CD4-positive, alpha-beta T cell (primary cell): ENCODE measurements around the gene FAM163B. TPM values are rescaled to one million over a fixed set of nuclear protein-coding genes. Genes with fewer than 3 reads are reported as not detected.
A peak's percentile ranks its signal among the peaks of the same experiment; 100 is the strongest.

Source experiments
- ATAC-seq: fragments of 200-7000 bp; cut with Tn5 transposase; one replicate; pipeline ENCODE4 v1.10.0; 2022; ENCODE audit warnings: mild to moderate bottlenecking; ENCODE audit not compliant: poor library complexity
- CTCF ChIA-PET: fragments of 350-600 bp; sonication (Branson Sonifier 250); formaldehyde crosslinking; loops from one replicate; lab custom pipeline; 2021; ENCODE audit warnings: antibody characterized with exemption, inconsistent platforms; lab: Charles Lee
- POLR2A ChIA-PET: fragments of 350-600 bp; sonication (Branson Sonifier 250); formaldehyde crosslinking; loops from one replicate; lab custom pipeline; 2021; ENCODE audit warnings: antibody characterized with exemption, inconsistent platforms; lab: Charles Lee
- DNase-seq, 14 experiments: peaks; one replicate each; pipeline ENCODE4 v3.0.0-alpha.2; 2013 to 2020; ENCODE audit warnings: mixed read lengths in 2 of 14
- H3K27ac ChIP-seq, 2 donors: one replicate each; pipeline versions ENCODE4 v1.5.1 to v1.7.0; 2013; ENCODE audit warnings: low read length in 2 of 2, low read depth in 1 of 2, mild to moderate bottlenecking in 1 of 2
- H3K27me3 ChIP-seq, 2 experiments: 1 replicate in 1 of 2; 2 replicates in 1 of 2; pipeline versions ENCODE4 v1.6.1 to v1.7.0; 2013; ENCODE audit warnings: low read length in 2 of 2, control low read depth in 1 of 2, mild to moderate bottlenecking in 1 of 2, moderate library complexity in 1 of 2; ENCODE audit not compliant: insufficient read depth in 2 of 2, control insufficient read depth in 1 of 2
- H3K36me3 ChIP-seq: one replicate; pipeline ENCODE4 v1.6.1; 2013; ENCODE audit warnings: low read length, control low read depth; ENCODE audit not compliant: insufficient read depth
- H3K4me1 ChIP-seq: one replicate; pipeline ENCODE4 v1.6.1; 2013; ENCODE audit warnings: low read length, control low read depth; ENCODE audit not compliant: insufficient read depth
- H3K4me3 ChIP-seq: one replicate; pipeline ENCODE4 v1.5.1; 2013; ENCODE audit warnings: mild to moderate bottlenecking, low read length, moderate library complexity
- H3K9me3 ChIP-seq, 2 experiments: 1 replicate in 1 of 2; 2 replicates in 1 of 2; pipeline versions ENCODE4 v1.6.1 to v1.7.0; 2013; ENCODE audit warnings: low read length in 2 of 2, mild to moderate bottlenecking in 2 of 2, control low read depth in 1 of 2, moderate library complexity in 1 of 2; ENCODE audit not compliant: control insufficient read depth in 1 of 2, insufficient read depth in 1 of 2
- H3K27ac Mint-ChIP-seq: one replicate; pipeline ENCODE4 v1.8.0; 2020; ENCODE audit warnings: mixed read lengths
- H3K27me3 Mint-ChIP-seq: one replicate; pipeline ENCODE4 v1.8.0; 2021; ENCODE audit warnings: mixed read lengths
- H3K36me3 Mint-ChIP-seq: one replicate; pipeline ENCODE4 v1.8.0; 2021; ENCODE audit warnings: low read depth, mixed read lengths
- H3K4me1 Mint-ChIP-seq: one replicate; pipeline ENCODE4 v1.8.0; 2021; ENCODE audit warnings: low read depth, mixed read lengths
- H3K4me3 Mint-ChIP-seq: one replicate; pipeline ENCODE4 v1.8.0; 2020; ENCODE audit warnings: mild to moderate bottlenecking, mixed read lengths
- H3K9me3 Mint-ChIP-seq: one replicate; pipeline ENCODE4 v1.8.0; 2020; ENCODE audit warnings: mixed read lengths
- CTCF ChIP-seq: fragments of 200-600 bp; IDR thresholded peaks from one replicate; pipeline ENCODE4 v1.8.0; 2022; ENCODE audit warnings: antibody characterized with exemption, mild to moderate bottlenecking
- intact Hi-C, 2 experiments: fragments of 100-400 bp; cut with DNase I in 1 of 2; cut with micrococcal nuclease in 1 of 2; formaldehyde crosslinking; loops; one replicate each; pipeline versions ENCODE4 v1.15.1 to v1.9.0; 2023 to 2025; cut with DNase I, micrococcal nuclease
- total RNA-seq, 174 experiments: library from RNA in 2 of 174; stranded (reverse) in 2 of 174; gene quantifications; one replicate each; pipeline ENCODE4 v1.2.3 and lab custom pipeline; 2021 to 2026

The FAM163B gene
- total RNA-seq, 2 experiments from 2014 or later = not detected

- H3K4me1 ChIP-seq = no peaks in the 10 kb centered on the region
Measured at GRCh38 chr9:133649194-133649593, 40.0 kb upstream of the FAM163B start.

DNA sequence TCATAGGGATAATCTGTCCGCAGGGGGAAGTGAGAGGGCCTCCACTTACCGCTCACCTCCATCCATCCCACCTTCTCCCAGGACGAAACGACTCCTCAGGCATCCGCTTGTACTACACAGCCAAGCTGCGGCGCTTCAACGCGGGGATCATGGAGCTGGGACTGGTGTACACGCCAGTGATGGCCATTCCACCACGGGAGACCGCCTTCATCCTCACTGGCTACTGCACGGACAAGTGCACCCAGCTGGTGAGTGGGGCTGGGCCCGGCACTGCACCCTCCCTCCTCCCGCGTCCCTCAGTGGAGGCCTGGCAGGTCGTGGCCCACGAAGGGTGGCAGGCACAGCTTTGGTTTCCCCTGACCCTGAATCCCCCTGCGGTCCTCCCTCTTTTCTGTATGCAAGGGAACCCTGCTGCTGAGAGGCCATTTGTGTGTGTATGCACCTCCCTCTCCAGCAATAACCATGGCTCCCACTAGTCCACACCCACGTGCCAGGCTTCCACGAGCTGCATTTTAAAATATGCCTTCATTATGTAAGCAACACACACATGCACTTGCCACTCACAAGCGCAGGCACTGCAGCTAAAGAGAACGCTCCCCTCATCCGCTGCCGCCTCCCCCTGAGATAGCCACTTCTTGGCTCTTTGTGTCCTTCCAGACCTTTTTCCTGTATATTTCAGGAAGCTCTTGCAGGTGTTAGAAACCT, 38.7 kb upstream of the FAM163B start:
- Mint-ChIP-seq H3K9me3 (no peaks in the 10 kb centered on the region), H3K4me3 (no peak overlapping the region), H3K36me3 (no peaks in the 10 kb centered on the region), H3K27ac (no peak overlapping the region), H3K4me1 (peaks cover 6% of the 10 kb centered on the region), H3K27me3 (peaks cover 6% of the 10 kb centered on the region)
- POLR2A ChIA-PET = interaction anchor here (1.4 kb wide), 1 partner anchor 8 kb away, joined by 5 read pairs; no protein-coding TSS in a partner anchor
- H3K27ac ChIP-seq = no peak overlapping the region
- no peak for DNase-seq
- H3K9me3 ChIP-seq = peaks cover 0 to 11% of the 10 kb centered on the region in 2 experiments
- ATAC-seq = no peak
- no peak for TF ChIP-seq CTCF
- H3K36me3 ChIP-seq = no peaks in the 10 kb centered on the region
- no peak overlapping the region for H3K4me3 ChIP-seq
- H3K4me1 ChIP-seq = no peaks in the 10 kb centered on the region
- CTCF ChIA-PET = no interaction called here
- intact Hi-C loops = no loop called here
- peaks cover 0 to 9% of the 10 kb centered on the region in 2 experiments for H3K27me3 ChIP-seq

More at GRCh38 chr9:133649194-133649593, 40.0 kb upstream of the FAM163B start:
- CTCF ChIA-PET = no interaction called here
- Histone ChIP-seq H3K27me3 (peaks cover 0 to 10% of the 10 kb centered on the region in 2 experiments), H3K4me3 (no peak overlapping the region), H3K27ac (no peak overlapping the region), H3K9me3 (peaks cover 0 to 11% of the 10 kb centered on the region in 2 experiments), H3K36me3 (no peaks in the 10 kb centered on the region)
- Mint-ChIP-seq H3K4me1 (peaks cover 6% of the 10 kb centered on the region), H3K4me3 (no peak overlapping the region), H3K27ac (no peak overlapping the region), H3K27me3 (peaks cover 6% of the 10 kb centered on the region), H3K36me3 (no peaks in the 10 kb centered on the region), H3K9me3 (no peaks in the 10 kb centered on the region)
- intact Hi-C loops = no loop called here
- no peak for TF ChIP-seq CTCF
- ATAC-seq (no peak), DNase-seq (no peak)
- POLR2A ChIA-PET = interaction anchor here (1.0 kb wide), 1 partner anchor 21 kb away, joined by 3 read pairs; no protein-coding TSS in a partner anchor

GRCh38 chr9:133647148-133647547, 38.0 kb upstream of the FAM163B start:
- DNase-seq (peak in 1 of 14 experiments; percentile 28), ATAC-seq (peak; percentile 61)
- no peak for TF ChIP-seq CTCF
- Histone ChIP-seq H3K27me3 (peaks cover 0 to 4% of the 10 kb centered on the region in 2 experiments), H3K4me1 (no peaks in the 10 kb centered on the region), H3K27ac (no peak overlapping the region), H3K9me3 (peaks cover 0 to 6% of the 10 kb centered on the region in 2 experiments), H3K4me3 (no peak overlapping the region), H3K36me3 (no peaks in the 10 kb centered on the region)
- ChIA-PET CTCF (interaction anchor here (0.6 kb wide), 1 partner anchor 395 kb away, joined by 3 read pairs; no protein-coding TSS in a partner anchor), POLR2A (interaction anchor here (0.8 to 1.4 kb wide), 2 partner anchors 9 to 56 kb away, joined by 3 to 5 read pairs; no protein-coding TSS in a partner anchor)
- peaks cover 6% of the 10 kb centered on the region for H3K4me1 Mint-ChIP-seq
- H3K27me3 Mint-ChIP-seq = peaks cover 6% of the 10 kb centered on the region
- H3K4me3 Mint-ChIP-seq = no peak overlapping the region
- intact Hi-C loops = no loop called here
- no peaks in the 10 kb centered on the region for H3K36me3 Mint-ChIP-seq
- H3K27ac Mint-ChIP-seq = no peak overlapping the region
- H3K9me3 Mint-ChIP-seq = no peaks in the 10 kb centered on the region
